Choroid plexus epithelial cell (primary cell): Measurements from ENCODE around the gene FOXN3.

ENCODE experiments used
- DNase-seq: peaks from one replicate; pipeline ENCODE4 v3.0.0-alpha.2; 2010; ENCODE audit warnings: low read depth
- H3K4me3 ChIP-seq: 2 replicates; pipeline ENCODE4 v1.5.1; 2011; ENCODE audit warnings: low read depth, mild to moderate bottlenecking, control low read depth, low read length, moderate library complexity
- TF ChIP-seq, protein P1 (sequence below): conservative IDR thresholded peaks from 2 replicates; pipeline ENCODE4 v1.5.1; 2011; ENCODE audit warnings: low read depth, mild to moderate bottlenecking, control low read depth, inconsistent platforms, low read length, moderate library complexity

FOXN3 gene

DNA sequence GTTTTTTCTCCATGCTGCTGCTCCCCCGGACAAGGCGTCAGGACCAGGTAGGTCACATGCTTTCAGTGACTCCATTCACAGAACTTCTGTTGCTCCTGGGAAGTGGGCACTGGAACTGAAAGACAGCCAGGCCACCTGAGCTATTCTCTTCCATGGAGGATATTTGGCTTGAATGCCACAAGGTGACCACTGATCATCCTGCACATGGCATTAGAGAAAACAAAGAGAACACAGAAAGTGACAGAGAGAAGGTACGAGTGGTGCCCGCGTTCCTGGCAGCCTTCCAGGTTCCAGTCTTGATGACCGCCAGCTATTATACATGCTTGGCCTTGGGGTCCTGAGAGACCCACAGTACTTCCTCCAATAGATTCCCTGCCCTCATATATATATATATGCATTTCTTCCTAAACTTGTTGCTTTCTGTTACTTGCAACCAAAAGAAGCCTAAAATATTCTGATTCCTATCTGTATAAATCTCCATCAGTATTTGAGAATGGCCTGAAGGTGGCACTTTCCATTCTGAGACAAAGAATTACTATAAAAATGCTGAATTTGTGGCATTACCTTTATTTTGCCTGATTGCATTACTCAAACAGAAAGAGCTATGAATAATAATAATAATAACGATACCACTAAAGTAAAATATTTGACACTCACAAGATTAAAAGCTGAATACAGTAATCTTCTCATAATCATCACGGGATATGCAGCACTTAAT lies 174.9 kb downstream of the FOXN3 start:
- TF ChIP-seq, protein P1, sequence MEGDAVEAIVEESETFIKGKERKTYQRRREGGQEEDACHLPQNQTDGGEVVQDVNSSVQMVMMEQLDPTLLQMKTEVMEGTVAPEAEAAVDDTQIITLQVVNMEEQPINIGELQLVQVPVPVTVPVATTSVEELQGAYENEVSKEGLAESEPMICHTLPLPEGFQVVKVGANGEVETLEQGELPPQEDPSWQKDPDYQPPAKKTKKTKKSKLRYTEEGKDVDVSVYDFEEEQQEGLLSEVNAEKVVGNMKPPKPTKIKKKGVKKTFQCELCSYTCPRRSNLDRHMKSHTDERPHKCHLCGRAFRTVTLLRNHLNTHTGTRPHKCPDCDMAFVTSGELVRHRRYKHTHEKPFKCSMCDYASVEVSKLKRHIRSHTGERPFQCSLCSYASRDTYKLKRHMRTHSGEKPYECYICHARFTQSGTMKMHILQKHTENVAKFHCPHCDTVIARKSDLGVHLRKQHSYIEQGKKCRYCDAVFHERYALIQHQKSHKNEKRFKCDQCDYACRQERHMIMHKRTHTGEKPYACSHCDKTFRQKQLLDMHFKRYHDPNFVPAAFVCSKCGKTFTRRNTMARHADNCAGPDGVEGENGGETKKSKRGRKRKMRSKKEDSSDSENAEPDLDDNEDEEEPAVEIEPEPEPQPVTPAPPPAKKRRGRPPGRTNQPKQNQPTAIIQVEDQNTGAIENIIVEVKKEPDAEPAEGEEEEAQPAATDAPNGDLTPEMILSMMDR: peak; percentile 44
- DNase-seq: peak; percentile 47
- no peak overlapping the region for H3K4me3 ChIP-seq

DNA sequence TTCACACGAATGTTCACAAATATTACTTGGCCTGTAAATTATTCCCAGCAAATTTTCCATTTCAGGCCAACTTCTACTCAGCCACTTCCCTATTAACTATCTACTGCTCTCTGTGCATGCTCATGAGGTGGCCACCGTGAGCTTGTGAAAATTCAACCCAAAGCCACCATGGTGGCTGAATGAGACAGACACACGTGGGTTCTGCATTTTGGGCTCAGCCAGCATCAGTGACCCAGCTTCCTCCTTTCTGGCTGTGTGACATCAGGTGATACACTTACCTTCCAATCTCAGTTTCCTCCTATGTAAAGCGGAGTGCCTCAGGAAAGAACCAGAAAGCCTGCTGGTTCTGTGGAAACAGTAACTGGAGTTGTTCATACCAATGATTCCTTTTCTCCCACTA lies 175.8 kb downstream of the FOXN3 start:
- no peak overlapping the region for H3K4me3 ChIP-seq
- no peak for DNase-seq
- TF ChIP-seq, protein P1: no peak

DNA sequence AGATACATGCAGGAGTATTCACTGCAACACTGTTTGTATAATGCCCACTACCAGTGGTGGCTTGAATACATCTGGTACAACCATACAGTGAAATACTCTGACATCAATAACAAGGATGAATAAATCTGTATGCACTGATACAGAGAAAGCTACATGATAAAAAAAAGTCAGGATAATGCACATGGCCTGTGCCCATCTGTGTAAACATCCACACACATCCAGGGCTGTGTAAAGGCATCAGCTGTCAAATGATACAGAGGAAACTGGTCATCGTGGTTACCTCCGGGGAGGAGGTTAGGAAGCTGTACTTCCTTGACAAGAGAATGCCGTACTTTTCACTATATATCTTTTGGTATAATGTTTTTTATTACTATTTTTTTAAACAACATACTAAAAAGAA lies 176.6 kb downstream of the FOXN3 start:
- H3K4me3 ChIP-seq: no peak overlapping the region
- TF ChIP-seq, protein P1: no peak
- peak; percentile 35 for DNase-seq

DNA sequence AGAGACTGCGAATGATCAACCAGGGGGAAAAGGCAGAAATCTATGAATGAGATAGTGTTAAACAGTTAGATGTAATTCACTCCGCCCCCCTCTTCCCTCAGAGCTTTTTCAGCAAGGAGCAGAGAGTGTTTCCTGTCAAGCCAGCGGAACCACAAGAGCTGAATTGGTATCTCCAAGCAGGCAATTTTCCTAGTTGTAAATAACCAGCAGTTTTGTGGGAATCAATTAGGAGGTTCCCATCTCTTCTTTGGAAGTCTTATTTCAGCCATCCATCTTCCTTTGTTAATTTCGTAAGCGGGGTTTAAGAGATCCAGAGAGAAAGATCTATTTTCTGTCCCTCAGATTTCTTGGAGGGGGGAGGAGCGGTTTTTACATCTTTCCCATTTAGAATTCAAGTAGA lies 178.0 kb downstream of the FOXN3 start:
- TF ChIP-seq, protein P1: no peak
- DNase-seq: no peak
- H3K4me3 ChIP-seq: no peak overlapping the region

DNA sequence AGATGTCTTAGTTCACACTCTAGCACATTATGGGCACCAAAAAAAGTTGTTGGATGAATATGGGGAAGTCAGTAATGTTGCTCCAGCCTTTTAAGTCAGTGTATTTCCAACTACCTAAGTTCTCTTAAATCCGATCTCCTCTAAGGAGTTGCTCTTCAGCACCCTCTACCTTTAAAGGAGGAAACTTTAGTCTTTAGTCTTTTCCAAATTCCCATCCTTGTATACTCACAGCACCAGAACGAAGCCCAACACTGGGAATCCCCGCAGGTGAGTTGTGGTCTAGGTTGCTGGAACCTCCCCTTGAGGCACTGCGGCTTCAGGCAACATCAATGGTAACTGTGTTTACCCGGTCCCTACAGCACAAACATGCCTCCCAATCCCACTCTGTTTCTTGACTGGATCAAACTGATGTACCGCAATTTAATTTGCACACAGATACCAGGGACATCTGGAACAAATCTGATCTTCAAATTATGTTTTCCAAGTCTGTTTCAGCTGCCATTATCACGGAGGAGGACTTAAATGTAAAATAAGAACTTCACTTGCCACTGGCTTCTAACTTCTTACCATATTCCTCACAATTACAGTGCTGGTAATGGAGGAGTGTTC lies 179.0 kb downstream of the FOXN3 start:
- peak; percentile 57 for DNase-seq
- no peak overlapping the region for H3K4me3 ChIP-seq
- TF ChIP-seq, protein P1: peak; percentile 56

DNA sequence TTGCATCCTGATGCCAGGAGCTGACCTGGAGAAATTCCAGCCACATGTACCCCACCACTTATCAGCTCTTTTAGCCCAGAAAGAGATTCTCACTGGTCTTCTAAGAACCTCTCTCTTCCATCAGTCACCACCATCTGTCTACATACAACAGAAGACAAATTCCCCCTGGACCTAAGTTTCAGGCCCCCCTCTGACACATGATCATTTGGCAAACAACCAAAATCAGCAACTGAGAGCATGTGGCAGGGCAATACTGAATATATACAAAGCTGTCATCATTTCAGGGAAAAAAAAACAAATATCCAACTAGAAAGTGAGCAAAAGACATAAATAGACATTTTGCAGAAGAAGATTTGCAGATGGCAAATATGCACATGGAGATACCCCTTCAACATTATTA lies 180.2 kb downstream of the FOXN3 start:
- TF ChIP-seq, protein P1: no peak
- peak; percentile 45 for DNase-seq
- no peak overlapping the region for H3K4me3 ChIP-seq

DNA sequence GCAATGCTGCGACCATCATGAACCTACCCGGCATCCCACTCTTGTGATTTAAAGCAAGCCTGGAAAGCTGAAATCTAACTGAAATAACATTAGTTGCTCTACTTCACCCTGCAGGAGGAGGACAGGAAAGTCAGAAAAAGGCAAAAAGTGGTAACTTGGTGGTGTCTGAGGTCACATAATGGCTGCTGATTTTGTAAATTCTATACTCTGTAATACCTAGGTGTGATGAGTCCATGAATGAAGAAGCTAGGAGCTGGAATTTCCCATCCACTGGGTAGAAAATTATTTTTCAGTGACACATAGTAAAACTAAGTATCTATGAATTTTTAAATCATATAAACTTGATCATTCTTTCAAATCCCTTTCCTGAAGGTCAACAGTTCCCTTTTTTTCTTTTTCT lies 183.8 kb downstream of the FOXN3 start:
- H3K4me3 ChIP-seq: no peak overlapping the region
- no peak for DNase-seq
- TF ChIP-seq, protein P1: no peak
